Sigmoid colon (tissue), 4 donors: ENCODE data around the gene TPK1.

ENCODE experiments used
- POLR2A ChIP-seq, 2 donors: fragments of 450-650 bp; IDR thresholded peaks; one replicate each; pipeline ENCODE4 v1.6.1; 2016; ENCODE audit warnings: antibody characterized with exemption in 2 of 2, mild to moderate bottlenecking in 2 of 2, moderate library complexity in 2 of 2
- POLR2AphosphoS5 ChIP-seq, 4 donors: sonication (generic); formaldehyde crosslinking; IDR thresholded peaks; one replicate each; pipeline ENCODE4 v1.6.1; 2017; ENCODE audit warnings: antibody characterized with exemption in 4 of 4
- TF ChIP-seq, protein P1 (sequence below), 4 experiments: fragments of 450-650 bp in 3 of 4; fragments of 200-600 bp in 1 of 4; IDR thresholded peaks; one replicate each; pipeline ENCODE4 v1.5.1; 2016 to 2019; ENCODE audit warnings: antibody characterized with exemption in 4 of 4, mild to moderate bottlenecking in 3 of 4, moderate library complexity in 2 of 4

- TF ChIP-seq, protein P1, sequence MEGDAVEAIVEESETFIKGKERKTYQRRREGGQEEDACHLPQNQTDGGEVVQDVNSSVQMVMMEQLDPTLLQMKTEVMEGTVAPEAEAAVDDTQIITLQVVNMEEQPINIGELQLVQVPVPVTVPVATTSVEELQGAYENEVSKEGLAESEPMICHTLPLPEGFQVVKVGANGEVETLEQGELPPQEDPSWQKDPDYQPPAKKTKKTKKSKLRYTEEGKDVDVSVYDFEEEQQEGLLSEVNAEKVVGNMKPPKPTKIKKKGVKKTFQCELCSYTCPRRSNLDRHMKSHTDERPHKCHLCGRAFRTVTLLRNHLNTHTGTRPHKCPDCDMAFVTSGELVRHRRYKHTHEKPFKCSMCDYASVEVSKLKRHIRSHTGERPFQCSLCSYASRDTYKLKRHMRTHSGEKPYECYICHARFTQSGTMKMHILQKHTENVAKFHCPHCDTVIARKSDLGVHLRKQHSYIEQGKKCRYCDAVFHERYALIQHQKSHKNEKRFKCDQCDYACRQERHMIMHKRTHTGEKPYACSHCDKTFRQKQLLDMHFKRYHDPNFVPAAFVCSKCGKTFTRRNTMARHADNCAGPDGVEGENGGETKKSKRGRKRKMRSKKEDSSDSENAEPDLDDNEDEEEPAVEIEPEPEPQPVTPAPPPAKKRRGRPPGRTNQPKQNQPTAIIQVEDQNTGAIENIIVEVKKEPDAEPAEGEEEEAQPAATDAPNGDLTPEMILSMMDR (IDR thresholded peaks at IDR 0.05), result no peak
- TF ChIP-seq POLR2AphosphoS5 (IDR thresholded peaks at IDR 0.05) (no peak), POLR2A (IDR thresholded peaks at IDR 0.05) (no peak)
Observed at GRCh38 chr7:144575456-144575855, 260.4 kb downstream of the TPK1 start.
